GM19043 (cell line): ENCODE data around the gene TRA2A.
A peak's percentile ranks its signal among the peaks of the same experiment; 100 is the strongest.

Experiments
- ATAC-seq: cut with Tn5 transposase; IDR thresholded peaks from one replicate; pipeline ENCODE4 v1.9.1; 2021; ENCODE audit warnings: low read depth; ENCODE audit not compliant: unreplicated experiment

The TRA2A gene

DNA sequence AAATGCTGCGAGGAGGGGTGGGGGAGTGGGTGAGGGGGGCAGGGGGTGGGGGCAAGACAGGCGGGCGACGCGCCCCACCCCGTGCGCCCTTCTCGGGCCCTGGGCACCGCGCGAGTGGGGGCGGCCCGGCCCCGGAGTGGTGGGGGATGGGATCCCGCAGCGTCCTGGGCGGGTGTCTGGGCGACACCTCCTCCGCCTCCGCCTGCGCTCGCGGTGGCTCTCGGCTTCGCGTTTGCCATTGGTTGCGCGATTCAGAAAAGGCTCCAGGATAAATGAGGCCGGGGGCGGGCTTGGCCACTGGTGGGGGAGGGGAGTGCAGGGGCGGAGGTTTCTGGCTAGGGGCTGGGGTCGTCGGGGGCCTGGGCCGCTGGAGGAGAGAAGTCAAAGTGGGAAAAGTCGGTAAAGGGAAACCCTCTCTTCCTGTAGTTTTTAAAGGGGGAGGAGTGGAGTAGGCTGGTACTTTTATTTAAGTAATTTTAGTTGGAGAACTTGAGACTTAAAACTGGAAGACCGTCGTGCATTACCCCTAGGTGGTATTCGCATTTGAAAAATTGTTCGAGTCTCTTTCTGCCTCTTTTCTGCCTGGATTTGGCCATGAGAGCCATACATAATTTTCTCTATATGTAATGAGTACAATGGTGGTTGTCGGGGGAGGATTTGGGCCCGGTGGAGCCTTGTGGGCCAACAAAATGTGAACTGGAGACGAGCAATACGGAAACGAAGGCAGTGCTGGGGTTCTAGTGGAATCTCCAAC is 60.5 kb downstream of the TRA2A start:
- ATAC-seq: peak; percentile 22

- ATAC-seq: no peak
Measured at GRCh38 chr7:23470330-23471105, 61.3 kb downstream of the TRA2A start, which contains the start of gene IGF2BP3. IGF2BP3 (minus strand) TSS chr7:23470491; CDS start chr7:23470110, 381 bp downstream.

DNA sequence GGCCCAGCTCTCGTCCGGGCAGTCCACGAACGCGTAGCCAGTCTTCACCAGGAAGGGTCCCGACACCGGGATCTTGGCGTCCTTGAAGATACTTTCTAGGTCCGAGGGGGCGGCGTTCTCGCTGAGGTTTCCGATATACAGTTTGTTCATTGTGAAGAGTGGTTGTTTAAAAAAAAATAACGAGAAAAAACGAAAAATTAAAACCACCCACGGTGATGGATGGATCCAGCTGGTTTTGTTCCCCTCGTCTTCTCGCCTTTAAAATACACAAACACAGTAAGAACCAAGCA is 61.9 kb downstream of the TRA2A start:
- no peak for ATAC-seq

DNA sequence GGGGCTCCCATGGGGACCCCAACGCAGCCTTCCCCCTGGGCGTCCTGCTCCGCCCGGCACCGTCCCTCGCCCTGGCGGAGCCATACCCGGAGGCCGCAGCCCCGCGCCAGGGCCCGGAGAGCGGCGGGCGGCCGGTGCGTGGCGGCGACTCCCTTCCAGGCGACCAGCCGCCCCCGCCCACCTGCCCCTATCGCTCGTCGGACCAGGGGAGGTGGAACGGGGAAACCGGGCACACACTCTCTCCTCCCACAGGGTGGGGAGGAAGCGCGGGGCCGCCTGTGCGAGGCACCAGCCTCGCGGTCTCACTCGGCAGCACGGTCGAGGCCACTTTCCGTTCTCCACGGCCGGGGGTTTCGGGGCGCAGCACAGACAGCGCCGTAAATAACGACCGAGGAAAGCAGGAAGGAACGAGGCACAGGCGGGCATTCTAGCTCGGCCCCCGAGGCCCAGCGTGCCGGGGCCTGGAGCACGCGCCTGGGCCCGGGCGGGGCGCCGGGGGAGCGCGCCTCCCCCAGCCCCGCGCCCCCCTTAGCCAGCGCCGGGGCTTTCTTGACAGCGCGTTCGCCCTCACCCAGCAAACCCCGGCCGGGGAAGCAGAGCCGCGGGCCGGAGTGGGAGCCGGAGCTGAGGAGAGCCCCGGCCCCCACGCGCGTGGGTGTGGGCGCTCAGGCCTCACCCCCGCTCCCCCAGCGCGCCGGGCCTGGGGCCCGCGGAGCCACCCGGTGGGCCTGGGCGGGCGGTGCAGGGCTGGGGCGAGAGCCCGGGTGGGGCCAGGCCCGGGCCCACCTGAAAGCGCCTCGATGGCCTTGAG is 62.4 kb downstream of the TRA2A start:
- ATAC-seq: no peak

- ATAC-seq: no peak
Measured at GRCh38 chr7:23468526-23469149, 63.1 kb downstream of the TRA2A start.

GRCh38 chr7:23467806-23468525 is 63.8 kb downstream of the TRA2A start:
- ATAC-seq: no peak

DNA sequence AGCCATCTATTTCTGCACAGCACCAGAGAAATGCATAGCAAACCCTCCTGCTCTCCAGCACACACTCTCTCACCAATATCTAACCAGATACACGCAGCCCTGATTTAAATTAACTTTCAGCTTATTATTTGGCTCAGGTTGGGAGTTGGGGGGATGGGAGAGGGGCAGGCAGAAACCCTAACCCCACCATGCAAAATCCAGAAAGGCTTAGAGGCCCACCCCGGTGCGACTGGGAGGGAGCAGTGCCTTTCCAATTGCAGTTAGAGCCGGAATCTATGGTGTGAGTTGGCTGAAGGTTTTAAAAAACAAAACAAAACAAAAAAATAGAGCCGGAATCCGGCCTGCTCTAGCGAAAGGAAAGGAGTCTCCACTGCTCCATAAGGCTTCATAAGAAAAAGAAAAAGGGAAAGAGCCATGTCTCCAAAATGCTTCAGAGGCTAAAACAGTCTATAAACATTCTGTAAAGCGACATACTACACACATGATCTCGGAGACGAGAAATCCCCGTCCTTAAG is 64.4 kb downstream of the TRA2A start:
- no peak for ATAC-seq

GRCh38 chr7:23462846-23463245 is 68.9 kb downstream of the TRA2A start:
- no peak for ATAC-seq

- ATAC-seq: no peak
Measured at GRCh38 chr7:23458044-23458443, 73.7 kb downstream of the TRA2A start.

DNA sequence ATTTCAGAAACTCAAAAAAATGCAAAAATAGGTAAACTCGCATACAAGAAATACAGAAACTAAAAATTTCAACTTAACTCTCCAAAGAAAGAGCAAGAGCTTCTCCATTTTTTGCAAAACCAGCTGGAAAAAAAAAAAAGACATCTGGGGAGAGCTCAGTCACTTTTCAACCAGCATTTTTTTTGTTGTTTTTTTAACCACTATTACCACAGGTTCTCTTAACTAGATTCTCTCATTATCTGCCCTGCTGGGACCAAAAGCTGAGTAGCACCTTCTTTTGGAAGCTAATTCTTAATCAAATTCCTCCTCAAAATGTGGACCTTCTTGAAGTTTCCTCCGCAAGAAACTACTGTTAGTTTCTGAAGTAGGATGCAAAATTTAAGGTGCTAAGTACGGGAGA is 75.7 kb downstream of the TRA2A start:
- no peak for ATAC-seq

DNA sequence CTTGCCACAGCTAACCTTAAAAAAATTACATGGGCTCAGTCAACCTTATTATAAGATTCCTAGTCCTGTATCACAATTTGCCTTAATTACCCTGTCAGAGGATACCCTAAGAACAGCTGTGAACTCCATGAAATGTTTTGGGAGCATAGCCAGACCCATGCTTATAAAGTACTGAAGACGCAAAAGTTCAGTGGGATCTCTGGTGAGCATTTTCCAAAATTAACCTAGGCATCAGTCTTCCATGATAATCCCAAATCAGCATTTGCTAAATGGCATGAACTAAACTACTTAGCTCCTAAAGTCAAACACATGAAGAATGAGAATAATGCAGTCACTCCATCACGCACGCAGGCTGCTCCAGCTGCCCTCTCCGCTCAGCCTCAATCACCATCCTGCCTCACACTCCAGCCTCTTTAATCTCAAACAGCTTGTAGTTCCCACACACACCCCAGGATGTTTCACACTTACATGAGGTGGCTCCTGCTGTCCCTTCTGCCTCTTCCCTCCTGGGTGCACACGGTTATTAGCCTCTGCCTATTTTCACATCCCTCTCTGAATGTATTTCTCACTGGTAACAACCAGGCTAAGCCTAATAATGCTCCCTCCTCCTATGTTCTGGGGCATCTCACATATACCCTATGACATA is 76.8 kb downstream of the TRA2A start:
- ATAC-seq: no peak
